NB4 (cell line): Measurements from ENCODE around the gene TSPAN4.

Experiments
- POLR2A ChIP-seq: IDR thresholded peaks from 2 replicates; pipeline ENCODE4 v1.6.1; 2011; ENCODE audit warnings: mild to moderate bottlenecking; ENCODE audit not compliant: insufficient read length; ENCODE audit errors: extremely low read depth
- TF ChIP-seq, protein P1 (sequence below): IDR thresholded peaks from one replicate; pipeline ENCODE4 v1.5.1; 2012; ENCODE audit warnings: low read depth, low read length
- TF ChIP-seq, protein P2 (sequence below): IDR thresholded peaks from 2 replicates; pipeline ENCODE4 v1.6.1; 2011; ENCODE audit warnings: low read depth, low read length

DNA sequence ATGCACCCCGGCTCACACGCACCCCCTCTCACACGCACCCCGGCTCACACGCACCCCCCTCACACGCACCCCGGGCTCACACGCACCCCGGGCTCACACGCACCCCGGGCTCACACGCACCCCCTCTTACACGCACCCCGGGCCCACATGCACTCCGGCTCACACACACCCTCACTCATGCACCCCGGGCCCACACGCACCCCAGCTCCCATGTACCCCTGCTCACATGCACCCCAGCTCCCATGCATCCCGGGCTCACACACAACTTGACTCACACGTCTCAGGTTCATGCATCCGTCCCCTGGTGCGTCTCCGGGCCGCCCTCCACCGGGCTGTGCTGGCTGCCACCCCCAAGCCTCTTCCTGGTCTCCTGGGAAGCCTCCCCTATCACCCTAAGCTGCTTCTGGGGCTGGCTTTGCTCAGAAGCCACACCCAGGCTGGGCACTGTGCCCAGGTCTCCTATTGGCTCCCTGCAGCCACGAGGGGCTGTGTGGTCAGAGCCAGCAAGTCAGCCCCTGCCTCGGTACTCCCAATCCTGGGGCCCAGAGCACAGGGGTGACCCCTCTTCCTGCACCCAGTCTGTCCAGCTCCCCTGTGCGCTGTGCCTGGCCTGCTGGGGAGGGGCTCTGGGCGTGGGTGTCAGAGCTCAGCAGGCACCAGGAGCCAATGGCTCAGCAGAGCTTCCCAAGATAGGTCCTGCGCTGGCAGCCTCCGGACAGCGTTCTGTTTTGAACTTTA, 16.9 kb downstream of the TSPAN4 start:
- no peak for TF ChIP-seq POLR2A
- TF ChIP-seq, protein P1, sequence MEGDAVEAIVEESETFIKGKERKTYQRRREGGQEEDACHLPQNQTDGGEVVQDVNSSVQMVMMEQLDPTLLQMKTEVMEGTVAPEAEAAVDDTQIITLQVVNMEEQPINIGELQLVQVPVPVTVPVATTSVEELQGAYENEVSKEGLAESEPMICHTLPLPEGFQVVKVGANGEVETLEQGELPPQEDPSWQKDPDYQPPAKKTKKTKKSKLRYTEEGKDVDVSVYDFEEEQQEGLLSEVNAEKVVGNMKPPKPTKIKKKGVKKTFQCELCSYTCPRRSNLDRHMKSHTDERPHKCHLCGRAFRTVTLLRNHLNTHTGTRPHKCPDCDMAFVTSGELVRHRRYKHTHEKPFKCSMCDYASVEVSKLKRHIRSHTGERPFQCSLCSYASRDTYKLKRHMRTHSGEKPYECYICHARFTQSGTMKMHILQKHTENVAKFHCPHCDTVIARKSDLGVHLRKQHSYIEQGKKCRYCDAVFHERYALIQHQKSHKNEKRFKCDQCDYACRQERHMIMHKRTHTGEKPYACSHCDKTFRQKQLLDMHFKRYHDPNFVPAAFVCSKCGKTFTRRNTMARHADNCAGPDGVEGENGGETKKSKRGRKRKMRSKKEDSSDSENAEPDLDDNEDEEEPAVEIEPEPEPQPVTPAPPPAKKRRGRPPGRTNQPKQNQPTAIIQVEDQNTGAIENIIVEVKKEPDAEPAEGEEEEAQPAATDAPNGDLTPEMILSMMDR = no peak
- TF ChIP-seq, protein P2, sequence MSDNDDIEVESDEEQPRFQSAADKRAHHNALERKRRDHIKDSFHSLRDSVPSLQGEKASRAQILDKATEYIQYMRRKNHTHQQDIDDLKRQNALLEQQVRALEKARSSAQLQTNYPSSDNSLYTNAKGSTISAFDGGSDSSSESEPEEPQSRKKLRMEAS = no peak
